Measurements from ENCODE around the gene LYPD6B.

The LYPD6B gene

DNA sequence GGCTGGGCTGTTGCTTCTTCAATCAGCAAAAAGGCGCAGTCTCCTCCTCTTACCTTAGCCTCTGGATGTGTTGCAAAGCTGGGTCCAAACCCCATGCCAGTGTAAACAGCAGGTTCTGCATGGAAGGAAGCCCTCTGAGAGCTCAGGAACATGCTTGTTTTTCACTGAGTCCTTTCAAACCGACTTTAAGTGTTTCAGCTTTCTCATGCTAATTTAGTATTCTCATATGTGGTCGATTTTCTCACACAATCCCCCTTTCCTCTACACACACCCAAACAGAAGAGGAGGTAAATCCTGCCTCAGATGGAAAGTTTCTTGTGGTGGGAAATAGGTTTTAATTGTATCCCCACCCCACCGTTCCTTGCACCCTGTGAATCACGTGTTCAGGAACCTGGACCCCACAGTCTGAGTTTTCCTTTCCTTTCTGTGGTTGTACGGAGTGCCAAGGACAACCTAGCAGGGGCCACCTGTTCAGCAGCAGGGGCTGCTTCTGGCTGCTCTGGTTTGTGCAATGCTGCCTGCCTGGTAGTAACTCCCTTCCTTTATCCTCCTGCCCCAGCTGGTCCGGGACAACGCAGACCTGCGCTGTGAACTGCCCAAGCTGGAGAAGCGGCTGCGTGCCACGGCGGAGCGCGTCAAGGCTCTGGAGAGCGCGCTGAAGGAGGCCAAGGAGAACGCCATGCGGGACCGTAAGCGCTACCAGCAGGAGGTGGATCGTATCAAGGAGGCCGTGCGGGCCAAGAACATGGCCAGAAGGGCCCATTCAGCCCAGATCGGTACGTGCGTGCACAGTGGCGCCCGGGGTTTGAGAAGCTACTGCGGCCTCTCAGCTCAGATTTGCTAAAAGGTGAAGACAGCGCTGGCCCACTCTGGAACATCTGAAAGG lies 28.7 kb upstream of the LYPD6B start:
- TF ChIP-seq, protein P1, sequence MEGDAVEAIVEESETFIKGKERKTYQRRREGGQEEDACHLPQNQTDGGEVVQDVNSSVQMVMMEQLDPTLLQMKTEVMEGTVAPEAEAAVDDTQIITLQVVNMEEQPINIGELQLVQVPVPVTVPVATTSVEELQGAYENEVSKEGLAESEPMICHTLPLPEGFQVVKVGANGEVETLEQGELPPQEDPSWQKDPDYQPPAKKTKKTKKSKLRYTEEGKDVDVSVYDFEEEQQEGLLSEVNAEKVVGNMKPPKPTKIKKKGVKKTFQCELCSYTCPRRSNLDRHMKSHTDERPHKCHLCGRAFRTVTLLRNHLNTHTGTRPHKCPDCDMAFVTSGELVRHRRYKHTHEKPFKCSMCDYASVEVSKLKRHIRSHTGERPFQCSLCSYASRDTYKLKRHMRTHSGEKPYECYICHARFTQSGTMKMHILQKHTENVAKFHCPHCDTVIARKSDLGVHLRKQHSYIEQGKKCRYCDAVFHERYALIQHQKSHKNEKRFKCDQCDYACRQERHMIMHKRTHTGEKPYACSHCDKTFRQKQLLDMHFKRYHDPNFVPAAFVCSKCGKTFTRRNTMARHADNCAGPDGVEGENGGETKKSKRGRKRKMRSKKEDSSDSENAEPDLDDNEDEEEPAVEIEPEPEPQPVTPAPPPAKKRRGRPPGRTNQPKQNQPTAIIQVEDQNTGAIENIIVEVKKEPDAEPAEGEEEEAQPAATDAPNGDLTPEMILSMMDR (IDR thresholded peaks at IDR 0.05; ENCODE audit: borderline replicate concordance, insufficient read depth, low read depth, low read length) = no peak
- no peak overlapping the region for H3K4me3 ChIP-seq (ENCODE audit: low read depth, low read length)

DNA sequence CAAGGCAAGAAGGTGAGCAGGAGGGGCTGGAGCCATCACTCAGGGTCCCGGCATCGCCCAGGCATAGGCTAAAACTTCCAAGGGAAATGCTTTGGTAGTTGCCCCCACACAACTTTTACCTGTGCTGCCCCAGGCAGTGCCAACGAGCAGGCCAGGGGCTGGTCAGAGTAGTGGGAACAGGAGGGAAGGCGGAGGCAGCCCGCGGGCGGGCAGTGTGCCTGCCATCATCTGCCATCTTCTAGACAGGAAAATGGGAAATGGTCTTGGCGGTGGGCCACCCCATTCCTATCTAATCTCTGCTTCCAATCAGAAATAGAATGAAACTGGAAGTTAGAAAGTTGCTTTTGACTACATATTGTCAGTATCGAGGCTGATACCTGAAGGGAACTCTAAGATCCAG lies 26.0 kb upstream of the LYPD6B start:
- no peak overlapping the region for H3K4me3 ChIP-seq (ENCODE audit: low read depth, low read length)
- TF ChIP-seq, protein P1 (IDR thresholded peaks at IDR 0.05; ENCODE audit: borderline replicate concordance, insufficient read depth, low read depth, low read length) = no peak

DNA sequence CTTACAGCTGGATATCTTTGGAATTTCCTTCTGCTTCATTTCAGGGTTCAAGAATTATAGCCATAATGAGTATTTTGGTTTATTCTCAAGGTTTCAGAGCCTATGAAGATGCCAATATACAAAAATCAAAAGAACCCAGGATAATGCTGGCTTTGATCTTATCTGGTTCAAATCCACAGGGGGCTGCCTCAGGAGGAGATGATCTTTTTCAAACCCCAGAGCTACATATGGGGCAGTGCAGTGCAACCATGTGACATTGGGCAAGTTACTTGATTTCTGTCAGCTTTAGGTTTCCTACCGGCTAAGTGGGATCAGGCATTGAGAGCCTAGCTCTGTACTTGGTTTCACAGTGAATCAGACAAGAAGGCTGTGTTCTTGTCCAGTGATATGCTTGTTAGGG lies 23.0 kb upstream of the LYPD6B start:
- H3K4me3 ChIP-seq (ENCODE audit: low read depth, low read length) = no peak overlapping the region
- TF ChIP-seq, protein P1 (IDR thresholded peaks at IDR 0.05; ENCODE audit: borderline replicate concordance, insufficient read depth, low read depth, low read length) = no peak

DNA sequence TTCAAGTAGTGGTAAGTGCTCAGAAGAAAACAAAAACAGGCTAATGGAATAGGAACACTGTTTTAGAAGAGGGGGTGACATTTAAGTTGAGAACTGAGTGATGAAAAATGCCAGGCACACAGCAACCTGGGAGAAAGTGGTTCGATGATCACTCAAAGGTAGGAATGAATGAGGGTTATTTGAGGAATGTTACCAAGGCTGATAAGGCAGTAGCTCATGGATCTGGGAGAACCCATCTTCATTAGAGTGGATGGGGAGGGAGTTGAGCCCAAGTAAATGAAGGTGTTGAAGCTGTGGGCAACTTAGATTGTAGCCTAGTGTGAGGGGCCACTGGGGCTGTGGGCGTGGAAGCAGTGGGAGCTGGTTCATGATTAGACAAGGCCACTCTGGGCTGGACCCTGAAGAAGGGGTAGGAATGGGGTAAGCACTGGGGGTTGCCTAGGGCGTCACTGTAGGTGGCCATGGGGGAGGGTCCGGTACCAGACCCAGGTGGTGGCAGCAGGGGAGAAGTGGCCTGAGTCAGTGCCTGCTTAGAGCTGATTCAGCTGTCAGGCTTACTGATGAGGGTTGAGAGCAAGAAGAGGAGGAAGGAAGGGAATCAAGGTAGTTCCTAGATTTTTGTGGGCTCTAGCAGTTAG lies 22.5 kb upstream of the LYPD6B start:
- TF ChIP-seq, protein P1 (IDR thresholded peaks at IDR 0.05; ENCODE audit: borderline replicate concordance, insufficient read depth, low read depth, low read length) = no peak
- H3K4me3 ChIP-seq (ENCODE audit: low read depth, low read length) = no peak overlapping the region

DNA sequence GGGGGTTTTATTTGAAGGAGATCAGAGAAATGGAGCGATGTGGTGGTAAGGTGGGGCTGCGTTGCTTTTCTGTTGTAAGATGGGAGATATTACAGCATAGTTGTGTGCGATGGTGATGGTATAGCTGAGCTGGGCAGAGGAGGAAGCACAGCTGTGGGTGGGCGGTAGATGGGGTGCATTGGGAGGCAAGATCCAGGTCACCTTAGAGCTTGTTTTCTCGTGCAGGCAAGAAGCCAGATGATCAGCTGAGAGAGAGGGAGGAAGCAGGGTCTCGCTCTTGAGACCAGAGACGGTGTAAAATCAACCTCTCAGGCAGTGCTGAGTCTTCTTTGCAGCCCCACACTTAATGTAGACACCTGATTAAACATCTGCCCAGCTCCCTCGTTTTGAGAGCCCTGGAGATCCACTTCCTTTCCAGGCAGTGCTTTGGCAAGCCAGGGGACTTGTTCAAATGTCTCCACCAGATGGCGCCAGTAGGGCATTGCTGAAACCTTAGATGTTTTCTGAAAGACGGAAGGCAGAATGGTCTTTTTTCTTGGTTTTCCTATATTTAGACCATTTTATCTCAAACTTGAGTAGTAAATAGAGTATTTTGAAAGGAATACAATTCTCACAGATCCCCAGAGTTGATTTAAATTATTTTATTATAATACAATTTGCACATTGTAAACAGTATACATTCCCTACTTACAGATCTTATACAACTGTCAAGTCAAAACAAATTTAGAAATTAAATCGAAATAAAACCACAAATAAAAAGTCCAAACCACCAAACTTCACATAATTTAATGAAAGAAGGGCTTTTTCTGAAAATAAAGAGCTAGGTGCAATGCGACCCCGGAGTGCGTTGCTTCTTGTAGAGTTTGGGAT lies 21.1 kb upstream of the LYPD6B start:
- TF ChIP-seq, protein P1 (IDR thresholded peaks at IDR 0.05; ENCODE audit: borderline replicate concordance, insufficient read depth, low read depth, low read length) = peak; percentile 77
- H3K4me3 ChIP-seq (ENCODE audit: low read depth, low read length) = no peak overlapping the region

DNA sequence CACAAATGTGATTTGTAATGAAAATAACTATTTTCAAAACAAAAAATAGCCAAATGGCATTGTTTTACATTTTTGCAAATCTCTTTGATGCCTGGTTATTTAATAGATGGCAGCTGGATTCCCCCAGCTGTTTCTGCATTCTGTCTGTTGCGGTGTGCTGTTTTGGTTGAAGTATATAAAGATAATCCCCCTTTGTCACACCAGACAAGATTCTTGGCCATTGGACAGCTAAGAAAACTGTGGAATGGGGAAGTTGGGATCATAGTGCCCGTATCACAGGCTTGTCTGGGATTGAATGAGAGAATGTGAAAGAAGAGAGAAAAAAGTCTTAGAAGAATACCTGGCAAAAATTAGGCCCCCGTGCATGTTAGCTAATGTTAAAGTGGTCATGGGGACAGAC lies 19.5 kb upstream of the LYPD6B start:
- no peak overlapping the region for H3K4me3 ChIP-seq (ENCODE audit: low read depth, low read length)
- TF ChIP-seq, protein P1 (IDR thresholded peaks at IDR 0.05; ENCODE audit: borderline replicate concordance, insufficient read depth, low read depth, low read length) = no peak
